K562 (cell line): ENCODE measurements around the gene ABCA1. TPM values are rescaled to one million over a fixed set of nuclear protein-coding genes. Genes with fewer than 3 reads are reported as not detected.

Experiments
- ATAC-seq: fragments of 200-7000 bp; cut with Tn5 transposase; 3 replicates; pipeline ENCODE4 v1.9.1; 2020; ENCODE audit warnings: moderate library complexity
- BruUV-seq: library from RNA; stranded (reverse); fragments of 400-500 nt; replicated peaks from 2 replicates; lab custom pipeline; 2021; lab: Mats Ljungman, UMichigan
- CTCF ChIA-PET: fragments of 300-600 bp; formaldehyde crosslinking; extraction: SDS; loops from one replicate; lab custom pipeline; 2021; ENCODE audit warnings: low intra/inter-chr PET ratio; lab: Yijun Ruan, JAX
- POLR2A ChIA-PET: fragments of 300-600, 350-650 bp; sonication (Branson Sonifier 250); formaldehyde crosslinking; extraction: SDS; loops from one replicate; lab custom pipeline; 2021; ENCODE audit warnings: antibody characterized with exemption, inconsistent platforms; lab: Yijun Ruan, JAX
- DNase-seq, 4 experiments: peaks; one replicate each; pipeline versions ENCODE4 v3.0.0 to v3.0.0-alpha.2; 2011 to 2018; ENCODE audit warnings: low spot score in 3 of 4, mixed read lengths in 3 of 4; ENCODE audit errors: extremely low read depth in 1 of 4
- FAIRE-seq: peaks from 2 replicates; lab custom pipeline; 2011; peaks lifted over from hg19 to GRCh38; lab: Jason Lieb, UNC
- H2AFZ ChIP-seq: 2 replicates; pipeline ENCODE4 v1.6.0; 2011; ENCODE audit warnings: low read depth, low read length, control low read depth, inconsistent platforms
- H3K27ac ChIP-seq: fragments of 200-600 bp; 3 replicates; pipeline ENCODE4 v1.8.0; 2011; ENCODE audit warnings: low read depth, mild to moderate bottlenecking, control low read depth, inconsistent platforms, low read length, moderate library complexity, mixed read lengths; ENCODE audit errors: extremely low read depth
- H3K27me3 ChIP-seq, 2 experiments: fragments of 300-600 bp in 1 of 2; 2 replicates in 1 of 2; 3 replicates in 1 of 2; pipeline versions ENCODE4 v1.6.0 to v1.8.0; 2011; ENCODE audit warnings: inconsistent platforms in 2 of 2, low read length in 2 of 2, mild to moderate bottlenecking in 1 of 2, mixed read lengths in 1 of 2, moderate library complexity in 1 of 2; ENCODE audit not compliant: control insufficient read depth in 2 of 2, insufficient read depth in 2 of 2
- H3K36me3 ChIP-seq: fragments of 300-600 bp; 3 replicates; pipeline ENCODE4 v1.8.0; 2011; ENCODE audit warnings: mild to moderate bottlenecking, low read length, inconsistent platforms; ENCODE audit not compliant: control insufficient read depth, insufficient read depth
- H3K4me1 ChIP-seq, 2 experiments: fragments of 200-600 bp in 1 of 2; replicated peaks in 1 of 2; 2 replicates in 1 of 2; 3 replicates in 1 of 2; pipeline versions ENCODE4 v1.5.1 to v1.8.0; 2011; ENCODE audit warnings: inconsistent platforms in 2 of 2, low read length in 2 of 2, mild to moderate bottlenecking in 1 of 2, mixed read lengths in 1 of 2, moderate library complexity in 1 of 2; ENCODE audit not compliant: control insufficient read depth in 2 of 2, insufficient read depth in 2 of 2
- H3K4me2 ChIP-seq: 2 replicates; pipeline ENCODE4 v1.6.1; 2011; ENCODE audit warnings: low read length, control low read depth, inconsistent platforms, mixed read lengths; ENCODE audit not compliant: insufficient read depth
- H3K4me3 ChIP-seq: fragments of 200-600 bp; sonication (generic), shearing (Covaris generic); 2 replicates; pipeline ENCODE4 v1.5.1; 2016; ENCODE audit warnings: control low read depth, inconsistent platforms
- H3K79me2 ChIP-seq: fragments of 200-600 bp; 3 replicates; pipeline ENCODE4 v1.8.0; 2011; ENCODE audit warnings: low read length, inconsistent platforms; ENCODE audit not compliant: control insufficient read depth, insufficient read depth
- H3K9ac ChIP-seq, 2 experiments: 2 replicates each; pipeline versions ENCODE4 v1.6.0 to v1.6.1; 2011; ENCODE audit warnings: low read depth in 2 of 2, low read length in 2 of 2, control low read depth in 1 of 2, inconsistent platforms in 1 of 2, mild to moderate bottlenecking in 1 of 2, mixed read lengths in 1 of 2; ENCODE audit not compliant: insufficient read depth in 1 of 2
- H3K9me1 ChIP-seq: one replicate; pipeline ENCODE4 v1.6.0; 2011; ENCODE audit warnings: inconsistent platforms, mild to moderate bottlenecking, low read length, moderate library complexity; ENCODE audit not compliant: control insufficient read depth, insufficient read depth
- H3K9me3 ChIP-seq: replicated peaks from 2 replicates; pipeline ENCODE4 v1.5.1; 2011; ENCODE audit warnings: low read depth, low read length, inconsistent platforms; ENCODE audit not compliant: control insufficient read depth, insufficient read depth
- H4K20me1 ChIP-seq: replicated peaks from 2 replicates; pipeline ENCODE4 v1.6.1; 2011; ENCODE audit warnings: low read length, inconsistent platforms, mixed read lengths; ENCODE audit not compliant: control insufficient read depth, insufficient read depth
- HMG20B ChIP-seq: fragments of 250-450 bp; sonication (Bioruptor Pico); IDR thresholded peaks from 2 replicates; pipeline ENCODE4 v1.5.0; 2021; ENCODE audit warnings: mild to moderate bottlenecking
- HOXB6 ChIP-seq: fragments of 250-450 bp; sonication (Bioruptor Pico); IDR thresholded peaks from 2 replicates; pipeline ENCODE4 v1.5.1; 2022; ENCODE audit warnings: mild to moderate bottlenecking, borderline replicate concordance
- KLF16 ChIP-seq: IDR thresholded peaks from 2 replicates; pipeline ENCODE4 v1.6.1; 2016; ENCODE audit warnings: antibody characterized with exemption
- LCOR ChIP-seq: sonication (generic); formaldehyde crosslinking; IDR thresholded peaks from 2 replicates; pipeline ENCODE4 v1.8.0; 2022; ENCODE audit warnings: mild to moderate bottlenecking, missing genetic modification reagents
- MAFG ChIP-seq: fragments of 450-650 bp; conservative IDR thresholded peaks from 2 replicates; pipeline ENCODE4 v1.6.1; 2016; ENCODE audit warnings: missing genetic modification characterization, missing compliant biosample characterization
- MAFK ChIP-seq: IDR thresholded peaks from 2 replicates; pipeline ENCODE4 v1.6.1; 2011; ENCODE audit warnings: low read length, improper control_type of control experiment
- NFYB ChIP-seq: IDR thresholded peaks from 2 replicates; pipeline ENCODE4 v1.6.1; 2011; ENCODE audit warnings: mild to moderate bottlenecking, moderate library complexity; ENCODE audit not compliant: insufficient read length; ENCODE audit errors: extremely low read depth
- RAD51 ChIP-seq: fragments of 450-650 bp; IDR thresholded peaks from 2 replicates; pipeline ENCODE4 v1.7.1; 2016; ENCODE audit warnings: low read depth, mild to moderate bottlenecking, borderline replicate concordance
- RNF2 ChIP-seq: sonication (generic); IDR thresholded peaks from 2 replicates; pipeline ENCODE4 v1.6.1; 2016
- SMAD2 ChIP-seq: fragments of 150-350 bp; IDR thresholded peaks from 2 replicates; pipeline ENCODE4 v1.6.1; 2014; ENCODE audit warnings: low read depth, mild to moderate bottlenecking, low read length
- SRSF3 ChIP-seq: fragments of 200-400 bp; formaldehyde crosslinking; IDR thresholded peaks from 2 replicates; pipeline ENCODE4 v1.6.1; 2016; ENCODE audit warnings: mild to moderate bottlenecking, low read length, moderate library complexity; ENCODE audit not compliant: insufficient read depth
- TRIM24 ChIP-seq, 2 experiments: fragments of 450-650 bp; IDR thresholded peaks; 2 replicates each; pipeline ENCODE4 v1.6.1; 2016
- ZBTB26 ChIP-seq: fragments of 450-650 bp; formaldehyde crosslinking; IDR thresholded peaks from 2 replicates; pipeline ENCODE4 v1.4.0; 2022; ENCODE audit warnings: missing genetic modification characterization
- ZFP30 ChIP-seq: fragments of 250-450 bp; sonication (Bioruptor Pico); IDR thresholded peaks from 2 replicates; pipeline ENCODE4 v1.8.0; 2022; ENCODE audit warnings: moderate library complexity, mild to moderate bottlenecking, inconsistent platforms, borderline replicate concordance
- ZNF24 ChIP-seq: fragments of 450-650 bp; IDR thresholded peaks from 2 replicates; pipeline ENCODE4 v1.6.1; 2016
- ZNF280A ChIP-seq: fragments of 450-650 bp; IDR thresholded peaks from 2 replicates; pipeline ENCODE4 v1.6.1; 2018; ENCODE audit warnings: mild to moderate bottlenecking, low read depth; ENCODE audit not compliant: partially characterized antibody
- ZNF592 ChIP-seq: fragments of 450-650 bp; IDR thresholded peaks from 2 replicates; pipeline ENCODE4 v1.6.1; 2017; ENCODE audit warnings: antibody characterized with exemption, mild to moderate bottlenecking
- WGBS: fragments of 100-300 bp; shearing (Covaris generic); methylation state at CpG from one replicate; pipeline ENCODE4 v1.1.6; 2016; ENCODE audit warnings: low coverage, mixed read lengths; ENCODE audit not compliant: insufficient coverage; ENCODE audit errors: missing lambda C conversion rate; 5-methylcytosine and 5-hydroxymethylcytosine counted together
- in situ Hi-C: fragments of 300-500 bp; cut with MboI; formaldehyde crosslinking; loops from 4 replicates; pipeline ENCODE4 v1.15.0; 2018; ENCODE audit warnings: inconsistent platforms, mixed read lengths
- intact Hi-C: fragments of 100-400 bp; cut with micrococcal nuclease; formaldehyde crosslinking; loops from 2 replicates; pipeline ENCODE4 v1.14.2; 2022
- polyA plus RNA-seq, 8 experiments: library from polyadenylated mRNA; depleted of rRNA in 4 of 8; stranded (reverse) in 5 of 8; unstranded in 3 of 8; fragments of >200 nt; fragmentation: Nextera tagmentation in 2 of 8; fragmentation: Illumina TruSeq in 1 of 8; extraction: Ambion mirVana in 2 of 8; extraction: Trizol in 1 of 8; gene quantifications; 2 replicates each; pipeline versions ENCODE4 v1.2.1 to v1.2.3, GENCODE V29; 2011 to 2014; ENCODE audit warnings: inconsistent platforms in 1 of 8, missing spikeins in 1 of 8
- total RNA-seq, 7 experiments: library from RNA; depleted of rRNA in 6 of 7; stranded (reverse); fragments of >200 nt in 6 of 7; fragmentation: Illumina TruSeq in 2 of 7; extraction: Trizol in 2 of 7; gene quantifications; 2 replicates each; pipeline versions ENCODE4 v1.2.1 to v1.2.3, GENCODE V29; 2011 to 2021; ENCODE audit warnings: low replicate concordance in 1 of 7

Gene ABCA1
- total and polyA plus RNA-seq, 9 of the 15 experiments (the other 6 are each of a cell fraction or from before 2014, with no cell fraction given): under 0.01 to 0.18 (median 0.02) TPM; not detected in 5

GRCh38 chr9:104903609-104904008 is 24.3 kb downstream of the ABCA1 start (continued):
- TF ChIP-seq KLF16 (no peak), ZBTB26 (CRISPR knock-in tag) (no peak)

- Histone ChIP-seq H2AFZ (no peak overlapping the region), H3K79me2 (no peaks in the 10 kb centered on the region), H3K9ac (no peak overlapping the region), H3K27me3 (peaks cover 0 to 6% of the 10 kb centered on the region in 2 experiments; a peak in 2 of 5 replicates), H3K27ac (no peak overlapping the region), H3K4me1 (no peaks in the 10 kb centered on the region), H3K4me2 (no peak overlapping the region), H4K20me1 (no peaks in the 10 kb centered on the region), H3K4me3 (no peak overlapping the region), H3K36me3 (no peaks in the 10 kb centered on the region), H3K9me3 (no peaks in the 10 kb centered on the region), H3K9me1 (no peaks in the 10 kb centered on the region)
- WGBS: 0% methylated on average over 2 of the region's 2 CpGs
- DNase-seq (no peak), FAIRE-seq (no peak), ATAC-seq (no peak)
- POLR2A ChIA-PET: interaction anchor here (0.9 kb wide), 1 partner anchor 11 kb away, joined by 3 read pairs; no protein-coding TSS in a partner anchor
- CTCF ChIA-PET: no interaction called here
- no TSS peak for BruUV-seq
- intact Hi-C loops: no loop called here
- in situ Hi-C loops: no loop called here
- TF ChIP-seq RNF2 (no peak), MAFK (no peak), ZNF24 (no peak), SRSF3 (no peak), HMG20B (no peak), ZFP30 (no peak), NFYB (no peak), LCOR (CRISPR knock-in tag) (no peak), TRIM24 (IDR thresholded peaks at IDR 0.05) (no peak), ZNF592 (no peak), ZNF280A (no peak), RAD51 (no peak), SMAD2 (no peak), HOXB6 (CRISPR knock-in tag) (no peak), MAFG (tag) (no peak)
These were observed 27.1 kb downstream of the ABCA1 start for GRCh38 chr9:104900871-104901270.
